WTC11 (cell line): Measurements from ENCODE around the gene RPTN. TPM values are rescaled to one million over a fixed set of nuclear protein-coding genes. Genes with fewer than 3 reads are reported as not detected.
A peak's percentile ranks its signal among the peaks of the same experiment; 100 is the strongest.

Source experiments
- ATAC-seq: fragments of 200-7000 bp; cut with Tn5 transposase; 2 replicates; pipeline ENCODE4 v1.10.0; 2021; ENCODE audit warnings: mild to moderate bottlenecking, moderate library complexity
- CTCF ChIA-PET: fragments of 300-600 bp; sonication (Branson Sonifier 250); formaldehyde crosslinking; loops from one replicate; lab custom pipeline; 2021; ENCODE audit warnings: antibody characterized with exemption; lab: Charles Lee
- POLR2A ChIA-PET: fragments of 350-600 bp; sonication (Branson Sonifier 250); formaldehyde crosslinking; loops from one replicate; lab custom pipeline; 2021; ENCODE audit warnings: antibody characterized with exemption; lab: Charles Lee
- DNase-seq: peaks from one replicate; pipeline ENCODE4 v3.0.0; 2021; ENCODE audit warnings: low spot score
- H3K27ac Mint-ChIP-seq: 2 replicates; pipeline ENCODE4 v1.8.0; 2021; ENCODE audit warnings: mixed read lengths
- H3K27me3 Mint-ChIP-seq: 2 replicates; pipeline ENCODE4 v1.8.0; 2021; ENCODE audit warnings: low read depth, mild to moderate bottlenecking, moderate library complexity, mixed read lengths
- H3K36me3 Mint-ChIP-seq: 2 replicates; pipeline ENCODE4 v1.8.0; 2021; ENCODE audit warnings: mixed read lengths
- H3K4me1 Mint-ChIP-seq: 2 replicates; pipeline ENCODE4 v1.8.0; 2022; ENCODE audit warnings: mixed read lengths
- H3K4me3 Mint-ChIP-seq: 2 replicates; pipeline ENCODE4 v1.8.0; 2021; ENCODE audit warnings: mild to moderate bottlenecking, moderate library complexity, mixed read lengths
- H3K9me3 Mint-ChIP-seq: 2 replicates; pipeline ENCODE4 v1.8.0; 2021; ENCODE audit warnings: mixed read lengths
- AFF4 ChIP-seq: sonication (generic); formaldehyde crosslinking; IDR thresholded peaks from 2 replicates; pipeline ENCODE4 v1.8.1; 2023; ENCODE audit warnings: mild to moderate bottlenecking, missing genetic modification reagents, borderline replicate concordance
- CREB1 ChIP-seq: sonication (generic); formaldehyde crosslinking; IDR thresholded peaks from 2 replicates; pipeline ENCODE4 v1.8.0; 2023; ENCODE audit warnings: mild to moderate bottlenecking, missing genetic modification reagents
- E2F1 ChIP-seq: sonication (generic); formaldehyde crosslinking; IDR thresholded peaks from 2 replicates; pipeline ENCODE4 v1.8.0; 2022; ENCODE audit warnings: mild to moderate bottlenecking, missing genetic modification reagents
- ETV6 ChIP-seq: sonication (generic); formaldehyde crosslinking; IDR thresholded peaks from 2 replicates; pipeline ENCODE4 v1.8.1; 2022; ENCODE audit warnings: mild to moderate bottlenecking, missing genetic modification reagents
- HMGA2 ChIP-seq: fragments of 250-450 bp; sonication (Bioruptor Pico); IDR thresholded peaks from 2 replicates; pipeline ENCODE4 v1.4.0; 2021; ENCODE audit warnings: mild to moderate bottlenecking, moderate library complexity
- IRF2 ChIP-seq: sonication (generic); formaldehyde crosslinking; IDR thresholded peaks from 2 replicates; pipeline ENCODE4 v1.8.0; 2022; ENCODE audit warnings: low read depth, missing genetic modification reagents, borderline replicate concordance
- MAX ChIP-seq: sonication (generic); formaldehyde crosslinking; IDR thresholded peaks from 2 replicates; pipeline ENCODE4 v1.8.0; 2022; ENCODE audit warnings: mild to moderate bottlenecking, missing genetic modification reagents
- MYBL2 ChIP-seq: sonication (generic); formaldehyde crosslinking; IDR thresholded peaks from 2 replicates; pipeline ENCODE4 v1.8.1; 2023; ENCODE audit warnings: mild to moderate bottlenecking, moderate library complexity, missing genetic modification reagents
- NFYB ChIP-seq: sonication (generic); formaldehyde crosslinking; conservative IDR thresholded peaks from 2 replicates; pipeline ENCODE4 v1.8.0; 2022; ENCODE audit warnings: low read depth, missing genetic modification reagents
- NR3C1 ChIP-seq: sonication (generic); formaldehyde crosslinking; conservative IDR thresholded peaks from 2 replicates; pipeline ENCODE4 v1.8.1; 2023; ENCODE audit warnings: low read depth, mild to moderate bottlenecking, missing genetic modification reagents
- PREB ChIP-seq: sonication (generic); formaldehyde crosslinking; IDR thresholded peaks from 2 replicates; pipeline ENCODE4 v1.8.1; 2022; ENCODE audit warnings: mild to moderate bottlenecking, missing genetic modification reagents, moderate library complexity, borderline replicate concordance
- RORB ChIP-seq: fragments of 250-450 bp; sonication (Bioruptor Pico); IDR thresholded peaks from 2 replicates; pipeline ENCODE4 v1.9.0; 2021; ENCODE audit warnings: mild to moderate bottlenecking
- ZBTB21 ChIP-seq: sonication (generic); formaldehyde crosslinking; IDR thresholded peaks from 2 replicates; pipeline ENCODE4 v1.8.1; 2023; ENCODE audit warnings: mild to moderate bottlenecking, missing genetic modification reagents, borderline replicate concordance
- ZNF416 ChIP-seq: fragments of 250-450 bp; sonication (Bioruptor Pico); IDR thresholded peaks from 2 replicates; pipeline ENCODE4 v1.9.0; 2021; ENCODE audit warnings: mild to moderate bottlenecking, inconsistent platforms
- total RNA-seq: library from RNA; stranded (reverse); gene quantifications from 3 replicates; pipeline ENCODE4 v1.2.3, GENCODE V29; 2021

RPTN gene
- total RNA-seq, 1 experiment from 2014 or later: not detected

GRCh38 chr1:152115344-152115743 lies 43.7 kb downstream of the RPTN start, which contains the start of gene TCHH:
Gene TCHH, minus strand, starts transcription at chr1:152115444. Its CDS starts 1,364 bp downstream, at chr1:152114080.
- DNase-seq (no peak), ATAC-seq (no peak)
- ChIA-PET CTCF (no interaction called here), POLR2A (no interaction called here)
- TF ChIP-seq ETV6 (no peak), HMGA2 (CRISPR knock-in tag) (no peak), RORB (CRISPR knock-in tag) (no peak), ZNF416 (CRISPR knock-in tag) (no peak), NFYB (CRISPR knock-in tag) (no peak), AFF4 (CRISPR knock-in tag) (no peak), ZBTB21 (no peak), IRF2 (CRISPR knock-in tag) (no peak), MYBL2 (CRISPR knock-in tag) (no peak)
- H3K9me3 Mint-ChIP-seq: peaks cover 22% of the 10 kb centered on the region
- peaks cover 24% of the 10 kb centered on the region for H3K27me3 Mint-ChIP-seq
- no peak within 1 kb of the TSS for H3K4me3 Mint-ChIP-seq
- H3K4me1 Mint-ChIP-seq: no peaks in the 10 kb centered on the region
- no peak within 1 kb of the TSS for H3K27ac Mint-ChIP-seq
- peaks cover 7% of the 10 kb centered on the region; the same call in 1 of the 2 replicates for H3K36me3 Mint-ChIP-seq

GRCh38 chr1:152112885-152113432 lies 46.1 kb downstream of the RPTN start:
- H3K4me1 Mint-ChIP-seq: no peaks in the 10 kb centered on the region; the same call in 1 of the 2 replicates
- ChIA-PET CTCF (interaction anchor here (1.6 to 5.8 kb wide), 3 partner anchors 45 to 145 kb away, joined by 4 to 41 read pairs (median 5); no protein-coding TSS in a partner anchor), POLR2A (no interaction called here)
- H3K36me3 Mint-ChIP-seq: peaks cover 7% of the 10 kb centered on the region; the same call in 1 of the 2 replicates
- no peak for TF ChIP-seq E2F1 (CRISPR knock-in tag)
- no peak for TF ChIP-seq CREB1 (CRISPR knock-in tag)
- no peak for DNase-seq
- H3K4me3 Mint-ChIP-seq: no peak overlapping the region
- ATAC-seq: no peak
- no peaks in the 10 kb centered on the region; the same call in 1 of the 2 replicates for H3K27me3 Mint-ChIP-seq
- peaks cover 17% of the 10 kb centered on the region for H3K9me3 Mint-ChIP-seq
- H3K27ac Mint-ChIP-seq: no peak overlapping the region

- H3K27me3 Mint-ChIP-seq: no peaks in the 10 kb centered on the region; the same call in 1 of the 2 replicates
- CTCF ChIA-PET: interaction anchor here (0.7 to 5.8 kb wide), 7 partner anchors 25 to 145 kb away, joined by 3 to 41 read pairs (median 5); partner anchors contain the start of gene S100A11
- 0 out of 2 replicates have a peak, but pooled peaks have one; percentile 6 for TF ChIP-seq NR3C1
- TF ChIP-seq ETV6: 0 out of 2 replicates have a peak, but pooled peaks have one; percentile 6
- peak; percentile 43; the same call in 1 of the 2 replicates for TF ChIP-seq MAX
- no peak for TF ChIP-seq PREB (CRISPR knock-in tag)
- TF ChIP-seq, all 79 proteins: peak for 3
- no peak for ATAC-seq
- no peaks in the 10 kb centered on the region; the same call in 1 of the 2 replicates for H3K4me1 Mint-ChIP-seq
- DNase-seq: peak; percentile 14
- H3K36me3 Mint-ChIP-seq: peaks cover 7% of the 10 kb centered on the region; the same call in 1 of the 2 replicates
- no peak overlapping the region for H3K4me3 Mint-ChIP-seq
- no peak overlapping the region for H3K27ac Mint-ChIP-seq
- H3K9me3 Mint-ChIP-seq: peaks cover 15% of the 10 kb centered on the region
- POLR2A ChIA-PET: no interaction called here
Measured at GRCh38 chr1:152112101-152112884, 46.7 kb downstream of the RPTN start.
